Posterior cingulate gyrus (tissue), 11 donors: Measurements from ENCODE around the gene FAM24A.
A peak's percentile ranks its signal among the peaks of the same experiment; 100 is the strongest.

Source experiments
- DNase-seq, 10 donors: peaks; one replicate each; pipeline versions ENCODE4 v3.0.0 to v3.0.0-alpha.2; 2020 to 2021; ENCODE audit warnings: mixed read lengths in 3 of 10
- intact Hi-C: fragments of 100-400 bp; cut with DNase I; formaldehyde crosslinking; loops from one replicate; pipeline ENCODE4 v1.15.1; 2023

FAM24A gene

GRCh38 chr10:122915700-122916099 lies 5.3 kb downstream of the FAM24A start:
- intact Hi-C loops = no loop called here
- DNase-seq = peak in 2 of 10 donors; percentile 53 to 56

GRCh38 chr10:122930140-122930539 lies 19.7 kb downstream of the FAM24A start:
- intact Hi-C loops = no loop called here
- DNase-seq = no peak

- no peak for DNase-seq
- intact Hi-C loops = no loop called here
Observed at GRCh38 chr10:122931088-122931906, 20.9 kb downstream of the FAM24A start.

- no peak for DNase-seq
- intact Hi-C loops = no loop called here
Observed at GRCh38 chr10:122939133-122939855, 28.9 kb downstream of the FAM24A start.

- DNase-seq = no peak
- intact Hi-C loops = no loop called here
Observed at GRCh38 chr10:122939856-122940543, 29.6 kb downstream of the FAM24A start.

- intact Hi-C loops = no loop called here
- no peak for DNase-seq
Observed at GRCh38 chr10:122949296-122949695, 38.9 kb downstream of the FAM24A start.

- intact Hi-C loops = loop anchor here (1.0 to 5.0 kb wide), 3 partner anchors 26 to 77 kb away; partner anchors contain the start of genes FAM24B, IKZF5 and PSTK
- DNase-seq = peak; percentile 95 to 99 (median 96)
Observed at GRCh38 chr10:122953902-122954730, 43.7 kb downstream of the FAM24A start, which contains the start of gene C10orf88. Gene C10orf88 (minus strand): TSS chr10:122954227. CDS start chr10:122954178, 49 bp downstream.

GRCh38 chr10:122954731-122955050 lies 44.3 kb downstream of the FAM24A start:
- DNase-seq = no peak
- intact Hi-C loops = loop anchor here (1.0 to 5.0 kb wide), 3 partner anchors 26 to 77 kb away; partner anchors contain the start of genes FAM24B, IKZF5 and PSTK

- intact Hi-C loops = no loop called here
- no peak for DNase-seq
Observed at GRCh38 chr10:122955892-122956291, 45.5 kb downstream of the FAM24A start.

- intact Hi-C loops = no loop called here
- no peak for DNase-seq
Observed at GRCh38 chr10:122957474-122957873, 47.1 kb downstream of the FAM24A start.

GRCh38 chr10:122962405-122962804 lies 52.0 kb downstream of the FAM24A start:
- intact Hi-C loops = no loop called here

More at GRCh38 chr10:122962405-122962804, 52.0 kb downstream of the FAM24A start:
- no peak for DNase-seq
